DMS 273 (cell line): Measurements from ENCODE around the gene RBM48.
A peak's percentile ranks its signal among the peaks of the same experiment; 100 is the strongest.
"Not testable (repeated sequence)": the region's sequence is repeated elsewhere in the genome, so short reads cannot be mapped to it uniquely, and the experiment has no call there.

Experiments used
- DNase-seq: peaks from one replicate; lab custom pipeline; 2025; ENCODE audit not compliant: unreplicated experiment; lab: John Stamatoyannopoulos, UW

Gene RBM48

GRCh38 chr7:92543542-92543941 is 14.9 kb downstream of the RBM48 start:
- not testable (repeated sequence) for DNase-seq

GRCh38 chr7:92545116-92545515 is 16.5 kb downstream of the RBM48 start:
- not testable (repeated sequence) for DNase-seq

GRCh38 chr7:92546856-92547497 is 18.4 kb downstream of the RBM48 start:
- DNase-seq = peak; percentile 22

GRCh38 chr7:92547579-92547978 is 19.0 kb downstream of the RBM48 start:
- DNase-seq = no peak

- DNase-seq = no peak
Measured at GRCh38 chr7:92550194-92550593, 21.6 kb downstream of the RBM48 start.

GRCh38 chr7:92557249-92557648 is 28.7 kb downstream of the RBM48 start:
- peak; percentile 19 for DNase-seq

- no peak for DNase-seq
Measured at GRCh38 chr7:92557808-92558362, 29.3 kb downstream of the RBM48 start.

- no peak for DNase-seq
Measured at GRCh38 chr7:92560602-92561001, 32.0 kb downstream of the RBM48 start.

GRCh38 chr7:92563345-92563744 is 34.8 kb downstream of the RBM48 start:
- DNase-seq = no peak

- DNase-seq = no peak
Measured at GRCh38 chr7:92567460-92567859, 38.9 kb downstream of the RBM48 start.

GRCh38 chr7:92569137-92569536 is 40.5 kb downstream of the RBM48 start:
- no peak for DNase-seq

GRCh38 chr7:92576296-92576695 is 47.7 kb downstream of the RBM48 start:
- DNase-seq = no peak

- DNase-seq = no peak
Measured at GRCh38 chr7:92582948-92583347, 54.4 kb downstream of the RBM48 start.

GRCh38 chr7:92584953-92585352 is 56.4 kb downstream of the RBM48 start:
- peak; percentile 26 for DNase-seq

GRCh38 chr7:92586403-92586802 is 57.8 kb downstream of the RBM48 start:
- no peak for DNase-seq

GRCh38 chr7:92586841-92587240 is 58.2 kb downstream of the RBM48 start:
- no peak for DNase-seq
